Vagina (tissue), 2 donors: ENCODE results near the gene IAPP.

ENCODE experiments used
- POLR2A ChIP-seq, 2 donors: fragments of 450-650 bp; IDR thresholded peaks; one replicate each; pipeline ENCODE4 v1.6.1; 2017; ENCODE audit warnings: antibody characterized with exemption in 2 of 2, mild to moderate bottlenecking in 2 of 2, moderate library complexity in 2 of 2
- TF ChIP-seq, protein P1 (sequence below), 3 experiments: fragments of 450-650 bp in 2 of 3; fragments of 200-600 bp in 1 of 3; sonication (generic) in 1 of 3; IDR thresholded peaks; one replicate each; pipeline ENCODE4 v1.5.1; 2017 to 2019; ENCODE audit warnings: antibody characterized with exemption in 3 of 3, mild to moderate bottlenecking in 2 of 3, moderate library complexity in 2 of 3

DNA sequence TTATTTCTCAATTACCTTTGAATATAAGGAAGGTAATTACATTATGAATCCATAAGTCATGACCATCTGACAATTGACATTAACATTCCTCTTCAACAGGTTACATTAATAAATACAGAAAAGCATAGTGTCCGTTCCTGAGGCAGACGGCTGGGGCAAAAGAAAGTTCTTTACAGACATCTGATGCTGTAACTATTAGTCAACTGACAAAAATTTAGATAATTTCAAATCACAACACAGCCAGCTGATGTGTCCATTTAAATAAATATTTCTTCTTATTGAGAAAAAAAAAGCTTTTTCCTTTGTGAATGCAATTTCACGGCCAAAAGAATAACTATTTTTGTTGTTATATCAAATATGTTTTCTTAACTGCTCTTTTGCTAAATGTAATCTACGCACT is 55.5 kb downstream of the IAPP start:
- TF ChIP-seq, protein P1, sequence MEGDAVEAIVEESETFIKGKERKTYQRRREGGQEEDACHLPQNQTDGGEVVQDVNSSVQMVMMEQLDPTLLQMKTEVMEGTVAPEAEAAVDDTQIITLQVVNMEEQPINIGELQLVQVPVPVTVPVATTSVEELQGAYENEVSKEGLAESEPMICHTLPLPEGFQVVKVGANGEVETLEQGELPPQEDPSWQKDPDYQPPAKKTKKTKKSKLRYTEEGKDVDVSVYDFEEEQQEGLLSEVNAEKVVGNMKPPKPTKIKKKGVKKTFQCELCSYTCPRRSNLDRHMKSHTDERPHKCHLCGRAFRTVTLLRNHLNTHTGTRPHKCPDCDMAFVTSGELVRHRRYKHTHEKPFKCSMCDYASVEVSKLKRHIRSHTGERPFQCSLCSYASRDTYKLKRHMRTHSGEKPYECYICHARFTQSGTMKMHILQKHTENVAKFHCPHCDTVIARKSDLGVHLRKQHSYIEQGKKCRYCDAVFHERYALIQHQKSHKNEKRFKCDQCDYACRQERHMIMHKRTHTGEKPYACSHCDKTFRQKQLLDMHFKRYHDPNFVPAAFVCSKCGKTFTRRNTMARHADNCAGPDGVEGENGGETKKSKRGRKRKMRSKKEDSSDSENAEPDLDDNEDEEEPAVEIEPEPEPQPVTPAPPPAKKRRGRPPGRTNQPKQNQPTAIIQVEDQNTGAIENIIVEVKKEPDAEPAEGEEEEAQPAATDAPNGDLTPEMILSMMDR (IDR thresholded peaks at IDR 0.05): no peak
- no peak for TF ChIP-seq POLR2A (IDR thresholded peaks at IDR 0.05)
